Suprapubic skin (tissue), 4 donors: ENCODE data around the gene CFAP90. TPM values are rescaled to one million over a fixed set of nuclear protein-coding genes. Genes with fewer than 3 reads are reported as not detected.

ENCODE experiments used
- DNase-seq, 2 donors: peaks; one replicate each; pipeline ENCODE4 v3.0.0-alpha.2; 2019; ENCODE audit warnings: low spot score in 2 of 2
- H3K27ac ChIP-seq: fragments of 200-600 bp; sonication (generic); one replicate; pipeline ENCODE4 v1.5.1; 2019
- H3K27me3 ChIP-seq: fragments of 200-600 bp; sonication (generic); one replicate; pipeline ENCODE4 v1.5.1; 2019
- H3K36me3 ChIP-seq: fragments of 200-600 bp; sonication (generic); one replicate; pipeline ENCODE4 v1.5.1; 2019
- H3K4me1 ChIP-seq: fragments of 200-600 bp; sonication (generic); one replicate; pipeline ENCODE4 v1.5.1; 2019
- H3K4me3 ChIP-seq: fragments of 200-600 bp; sonication (generic); one replicate; pipeline ENCODE4 v1.5.1; 2019; ENCODE audit warnings: mild to moderate bottlenecking
- H3K9me3 ChIP-seq: fragments of 200-600 bp; sonication (generic); one replicate; pipeline ENCODE4 v1.5.1; 2019
- CTCF ChIP-seq, 2 donors: fragments of 200-600 bp in 1 of 2; fragments of 450-650 bp in 1 of 2; sonication (generic) in 1 of 2; IDR thresholded peaks; one replicate each; pipeline ENCODE4 v1.5.1; 2016 to 2019; ENCODE audit warnings: antibody characterized with exemption in 2 of 2, mild to moderate bottlenecking in 1 of 2, moderate library complexity in 1 of 2
- EP300 ChIP-seq: sonication (generic); formaldehyde crosslinking; IDR thresholded peaks from one replicate; pipeline ENCODE4 v1.6.1; 2017; ENCODE audit warnings: antibody characterized with exemption
- POLR2A ChIP-seq, 2 donors: fragments of 450-650 bp; IDR thresholded peaks; one replicate each; pipeline ENCODE4 v1.6.1; 2017; ENCODE audit warnings: antibody characterized with exemption in 2 of 2, mild to moderate bottlenecking in 2 of 2, moderate library complexity in 2 of 2
- POLR2AphosphoS5 ChIP-seq, 3 donors: sonication (generic); formaldehyde crosslinking; IDR thresholded peaks; one replicate each; pipeline ENCODE4 v1.6.1; 2017; ENCODE audit warnings: antibody characterized with exemption in 3 of 3
- WGBS: methylation state at CpG from one replicate; pipeline ENCODE4 v1.1.5; 2018; 5-methylcytosine and 5-hydroxymethylcytosine counted together
- total RNA-seq, 4 donors: library from RNA; depleted of rRNA; stranded (reverse); fragments of >200 nt; gene quantifications; one replicate each; pipeline ENCODE4 v1.1.0, GENCODE V29; 2016

CFAP90 gene
- total RNA-seq, 4 donors from 2014 or later = 1.4 TPM; not detected in 3

- Histone ChIP-seq H3K4me3 (no peak overlapping the region), H3K36me3 (peaks cover 74% of the 10 kb centered on the region), H3K27me3 (no peaks in the 10 kb centered on the region), H3K27ac (no peak overlapping the region), H3K9me3 (no peaks in the 10 kb centered on the region), H3K4me1 (peaks cover 3% of the 10 kb centered on the region)
- no peak for TF ChIP-seq POLR2AphosphoS5 (IDR thresholded peaks at IDR 0.05)
- no peak for TF ChIP-seq EP300
- TF ChIP-seq POLR2A (IDR thresholded peaks at IDR 0.05) = no peak
- TF ChIP-seq CTCF (IDR thresholded peaks at IDR 0.05) = no peak
- no peak for DNase-seq
These were observed 27.5 kb upstream of the CFAP90 start for GRCh38 chr5:7878381-7878873.

DNA sequence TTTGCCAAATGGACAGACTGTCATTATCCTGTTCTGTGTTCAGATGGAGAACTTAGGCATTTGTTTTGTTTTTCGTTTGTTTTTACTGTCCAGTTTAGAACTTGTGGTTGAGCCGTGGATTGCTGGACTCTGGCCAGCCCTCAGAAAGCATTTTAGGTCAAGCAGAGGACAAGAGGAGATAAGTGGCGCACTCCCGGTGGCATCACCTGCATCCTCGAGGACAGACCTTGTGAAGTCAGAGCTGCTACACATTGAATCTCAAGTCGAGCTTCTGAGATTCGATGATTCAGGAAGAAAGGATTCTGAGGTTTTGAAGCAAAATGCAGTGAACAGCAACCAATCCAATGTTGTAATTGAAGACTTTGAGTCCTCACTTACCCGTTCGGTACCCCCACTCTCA, 26.9 kb upstream of the CFAP90 start:
- Histone ChIP-seq H3K36me3 (peaks cover 68% of the 10 kb centered on the region), H3K27me3 (no peaks in the 10 kb centered on the region), H3K9me3 (no peaks in the 10 kb centered on the region), H3K4me3 (no peak overlapping the region), H3K4me1 (peaks cover 3% of the 10 kb centered on the region), H3K27ac (no peak overlapping the region)
- TF ChIP-seq POLR2AphosphoS5 (IDR thresholded peaks at IDR 0.05) = no peak
- 85% methylated on average over 9 of the region's 9 CpGs for WGBS
- DNase-seq = no peak

GRCh38 chr5:7876867-7877266, 25.9 kb upstream of the CFAP90 start:
- TF ChIP-seq POLR2AphosphoS5 (IDR thresholded peaks at IDR 0.05) (no peak), EP300 (no peak)
- no peaks in the 10 kb centered on the region for H3K27me3 ChIP-seq
- 82% methylated on average over 3 of the region's 3 CpGs for WGBS
- H3K9me3 ChIP-seq = no peaks in the 10 kb centered on the region
- no peak overlapping the region for H3K27ac ChIP-seq
- H3K4me3 ChIP-seq = no peak overlapping the region
- DNase-seq = no peak
- H3K36me3 ChIP-seq = peaks cover 61% of the 10 kb centered on the region
- H3K4me1 ChIP-seq = peaks cover 3% of the 10 kb centered on the region

DNA sequence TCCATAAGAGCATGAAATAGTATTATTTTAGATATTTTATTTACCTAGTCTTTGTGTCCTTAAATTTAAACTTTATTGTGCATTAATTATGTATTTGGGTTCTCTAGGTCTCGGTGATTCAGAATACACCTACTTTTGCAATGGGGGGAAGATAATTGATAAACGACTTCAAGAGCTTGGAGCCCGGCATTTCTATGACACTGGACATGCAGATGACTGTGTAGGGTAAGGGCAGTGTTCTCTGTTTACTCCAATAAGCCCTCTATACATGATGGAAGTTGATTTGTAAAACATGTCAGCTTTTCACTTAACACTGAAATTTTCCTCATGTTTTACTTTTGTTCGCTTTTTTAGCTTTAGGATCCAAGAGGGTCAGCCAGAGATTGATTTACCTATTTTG, 24.2 kb upstream of the CFAP90 start:
- H3K4me3 ChIP-seq = no peak overlapping the region
- DNase-seq = no peak
- WGBS = 86% methylated on average over 4 of the region's 4 CpGs
- peaks cover 15% of the 10 kb centered on the region for H3K4me1 ChIP-seq
- no peaks in the 10 kb centered on the region for H3K27me3 ChIP-seq
- H3K27ac ChIP-seq = no peak overlapping the region
- no peaks in the 10 kb centered on the region for H3K9me3 ChIP-seq
- peaks cover 46% of the 10 kb centered on the region for H3K36me3 ChIP-seq
- TF ChIP-seq CTCF (IDR thresholded peaks at IDR 0.05) = no peak
- no peak for TF ChIP-seq EP300
- no peak for TF ChIP-seq POLR2AphosphoS5 (IDR thresholded peaks at IDR 0.05)

GRCh38 chr5:7874639-7875038, 23.7 kb upstream of the CFAP90 start:
- H3K9me3 ChIP-seq = no peaks in the 10 kb centered on the region

DNA sequence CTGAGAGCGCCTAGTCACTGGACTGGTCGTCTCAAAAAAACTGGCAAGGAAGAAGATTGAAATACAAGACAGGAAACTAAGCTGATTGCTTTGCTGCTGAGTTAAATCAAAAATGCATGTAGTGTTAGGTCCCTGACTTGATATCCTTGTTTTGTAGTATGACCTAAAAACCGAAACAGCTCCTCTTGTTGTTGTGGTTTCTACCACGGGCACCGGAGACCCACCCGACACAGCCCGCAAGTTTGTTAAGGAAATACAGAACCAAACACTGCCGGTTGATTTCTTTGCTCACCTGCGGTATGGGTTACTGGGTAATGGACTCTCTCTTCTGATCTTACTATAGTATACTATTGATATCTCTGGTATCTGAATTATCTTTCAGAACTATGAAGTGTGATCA, 22.3 kb upstream of the CFAP90 start:
- WGBS = 85% methylated on average over 9 of the region's 9 CpGs
- TF ChIP-seq EP300 (no peak), CTCF (IDR thresholded peaks at IDR 0.05) (no peak), POLR2A (IDR thresholded peaks at IDR 0.05) (no peak), POLR2AphosphoS5 (IDR thresholded peaks at IDR 0.05) (no peak)
- no peak for DNase-seq
- Histone ChIP-seq H3K9me3 (no peaks in the 10 kb centered on the region), H3K4me1 (peaks cover 22% of the 10 kb centered on the region), H3K36me3 (peaks cover 29% of the 10 kb centered on the region), H3K27ac (no peak overlapping the region), H3K27me3 (no peaks in the 10 kb centered on the region), H3K4me3 (no peak overlapping the region)

More at GRCh38 chr5:7874639-7875038, 23.7 kb upstream of the CFAP90 start:
- Histone ChIP-seq H3K27me3 (no peaks in the 10 kb centered on the region), H3K27ac (no peak overlapping the region), H3K4me3 (no peak overlapping the region), H3K4me1 (peaks cover 21% of the 10 kb centered on the region), H3K36me3 (peaks cover 41% of the 10 kb centered on the region)
- TF ChIP-seq POLR2AphosphoS5 (IDR thresholded peaks at IDR 0.05) = no peak
- TF ChIP-seq POLR2A (IDR thresholded peaks at IDR 0.05) = no peak
- TF ChIP-seq EP300 = no peak
- TF ChIP-seq CTCF (IDR thresholded peaks at IDR 0.05) = no peak
- no peak for DNase-seq
- 95% methylated on average over 2 of the region's 2 CpGs for WGBS
